SK-N-SH (cell line): ENCODE results near the gene B4GALNT3.

ENCODE experiments used
- CTCF ChIP-seq: fragments of 200-600 bp; sonication (generic); IDR thresholded peaks from 2 replicates; pipeline ENCODE4 v1.6.1; 2017; ENCODE audit warnings: antibody characterized with exemption, mild to moderate bottlenecking, moderate library complexity
- EP300 ChIP-seq, 2 experiments: IDR thresholded peaks; 2 replicates each; pipeline versions ENCODE4 v1.4.0 to v1.6.1; 2012; ENCODE audit warnings: borderline replicate concordance in 1 of 2, low read depth in 1 of 2, low read length in 1 of 2
- NFIC ChIP-seq: IDR thresholded peaks from 2 replicates; pipeline ENCODE4 v1.4.0; 2012; ENCODE audit warnings: borderline replicate concordance
- TAF1 ChIP-seq: IDR thresholded peaks from 2 replicates; pipeline ENCODE4 v1.6.1; 2012; ENCODE audit warnings: low read depth, mild to moderate bottlenecking, low read length, moderate library complexity, borderline replicate concordance

- TF ChIP-seq TAF1 = no peak
- TF ChIP-seq CTCF = no peak
- no peak for TF ChIP-seq NFIC
- TF ChIP-seq EP300 (IDR thresholded peaks at IDR 0.05; ENCODE audit: borderline replicate concordance in 1 of 2, low read depth in 1 of 2, low read length in 1 of 2) = no peak
Observed at GRCh38 chr12:541676-542324, 82.1 kb downstream of the B4GALNT3 start.
